Bone marrow (tissue), 2 donors: ENCODE data around the gene PLPPR3.
"Not testable (repeated sequence)": the region's sequence is repeated elsewhere in the genome, so short reads cannot be mapped to it uniquely, and the experiment has no call there.

Experiments used
- DNase-seq, 2 donors: peaks; one replicate each; lab custom pipeline; 2025; lab: John Stamatoyannopoulos, UW

The PLPPR3 gene

GRCh38 chr19:827710-828321, 6.1 kb upstream of the PLPPR3 start, which contains the start of gene AZU1:
TSS of gene AZU1 (plus strand) at chr19:827837. CDS start at chr19:827847, 10 bp downstream.
- DNase-seq = peak in 1 of 2 donors; percentile 32

- no peak for DNase-seq
Observed at GRCh38 chr19:827314-827709, 5.6 kb upstream of the PLPPR3 start.

GRCh38 chr19:825897-826644, 4.3 kb upstream of the PLPPR3 start:
- DNase-seq = no peak

DNA sequence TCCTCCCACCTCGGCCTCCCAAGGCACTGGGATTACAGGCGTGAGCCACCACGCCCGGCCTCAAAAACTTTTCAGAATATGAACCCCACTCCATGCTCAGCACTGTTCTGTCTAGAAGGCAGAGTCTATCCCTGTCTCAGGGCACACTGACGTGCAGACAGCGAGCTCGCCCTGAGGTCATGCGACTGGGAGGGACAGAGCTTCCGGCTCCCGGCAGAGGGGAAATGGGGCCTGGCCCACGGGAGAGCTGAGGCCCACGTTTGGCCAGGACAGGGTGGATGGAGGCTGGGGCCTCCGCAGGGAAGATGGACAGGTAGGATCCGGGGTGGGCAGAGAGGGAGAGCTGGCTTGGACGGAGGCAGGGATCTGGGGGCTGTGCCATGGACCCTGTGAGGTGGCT, 3.1 kb upstream of the PLPPR3 start:
- no peak for DNase-seq

DNA sequence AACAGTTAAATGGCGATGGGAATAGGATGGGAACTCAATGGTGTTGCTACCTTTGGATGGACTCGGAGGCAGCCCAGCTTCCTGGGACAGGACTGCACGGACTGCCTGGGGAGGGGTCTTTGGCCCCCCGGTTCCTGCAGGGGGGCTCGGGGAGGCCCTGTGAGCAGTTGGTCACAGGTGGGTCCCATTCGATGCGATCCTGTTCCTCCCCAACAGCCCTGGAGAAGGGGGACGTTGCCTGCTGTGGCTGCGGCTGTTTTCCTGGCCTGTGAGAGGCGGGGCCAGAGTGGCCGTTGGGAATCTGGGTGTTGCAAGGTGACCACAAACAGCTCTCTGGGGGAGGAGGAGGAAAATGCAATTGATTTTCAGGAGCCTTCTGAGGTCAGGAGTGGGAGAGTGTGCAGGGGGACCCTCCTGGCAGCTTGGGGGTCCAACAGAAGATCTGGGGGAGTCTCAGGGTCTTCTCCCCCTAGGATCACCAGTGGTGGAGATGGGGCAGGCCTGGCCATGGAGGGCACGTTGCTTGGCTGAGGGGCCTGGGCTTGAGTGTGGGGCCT, 1.9 kb upstream of the PLPPR3 start:
- no peak for DNase-seq

DNA sequence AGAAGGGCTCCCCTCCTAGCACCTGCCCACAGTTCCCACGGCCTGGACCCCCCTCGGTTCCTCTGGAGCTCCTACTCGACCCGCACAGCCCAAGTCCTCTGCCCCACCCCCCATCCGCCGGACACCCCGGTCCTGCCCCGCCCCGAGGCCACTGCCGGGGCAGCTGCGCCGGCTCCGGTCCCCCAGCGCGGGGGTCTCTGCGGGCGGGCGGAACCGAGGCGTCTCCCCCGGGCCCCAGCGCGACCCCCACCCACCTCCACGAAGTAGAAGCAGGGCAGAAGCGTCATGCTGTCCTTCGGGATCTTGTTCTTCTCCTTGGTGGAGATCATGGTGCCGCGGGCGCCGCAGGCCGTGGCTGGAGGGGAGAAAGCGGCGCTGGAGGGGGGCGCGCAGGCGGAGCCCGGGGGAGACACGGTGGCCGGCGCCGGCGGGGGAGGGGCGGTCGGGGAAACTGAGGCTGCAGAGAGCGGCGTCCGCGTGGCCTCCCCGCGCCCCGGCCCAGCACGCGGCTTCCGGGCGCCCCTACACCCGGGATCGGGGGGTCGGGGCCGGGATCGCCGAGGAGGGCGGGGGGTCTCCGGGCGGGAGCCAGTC, 427 bp downstream of the PLPPR3 start:
- no peak for DNase-seq

DNA sequence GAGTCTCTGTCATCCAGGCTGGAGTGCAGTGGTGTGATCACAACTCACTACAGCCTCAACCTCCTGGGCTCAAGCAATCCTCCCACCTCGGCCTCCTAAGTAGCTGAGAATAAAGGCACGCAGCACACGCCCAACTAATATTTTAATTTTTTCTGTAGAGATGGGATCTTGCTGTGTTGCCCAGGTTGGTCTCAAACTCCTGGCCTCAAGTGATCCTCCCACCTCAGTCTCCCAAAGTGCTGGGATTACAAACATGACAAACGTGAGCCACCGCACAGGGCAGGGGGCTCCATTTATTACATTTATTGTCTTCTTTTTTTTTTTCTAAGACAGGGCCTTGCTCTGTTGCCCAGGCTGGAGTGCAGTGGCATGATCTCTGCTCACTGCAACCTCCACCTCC, 1.5 kb downstream of the PLPPR3 start:
- not testable (repeated sequence) for DNase-seq

- no peak for DNase-seq
Observed at GRCh38 chr19:816500-816857, 5.3 kb downstream of the PLPPR3 start.

- no peak for DNase-seq
Observed at GRCh38 chr19:815775-816499, 5.8 kb downstream of the PLPPR3 start.

- no peak for DNase-seq
Observed at GRCh38 chr19:815079-815774, 6.5 kb downstream of the PLPPR3 start.

- no peak for DNase-seq
Observed at GRCh38 chr19:814152-815078, 7.3 kb downstream of the PLPPR3 start.

- no peak for DNase-seq
Observed at GRCh38 chr19:813219-814151, 8.3 kb downstream of the PLPPR3 start.

DNA sequence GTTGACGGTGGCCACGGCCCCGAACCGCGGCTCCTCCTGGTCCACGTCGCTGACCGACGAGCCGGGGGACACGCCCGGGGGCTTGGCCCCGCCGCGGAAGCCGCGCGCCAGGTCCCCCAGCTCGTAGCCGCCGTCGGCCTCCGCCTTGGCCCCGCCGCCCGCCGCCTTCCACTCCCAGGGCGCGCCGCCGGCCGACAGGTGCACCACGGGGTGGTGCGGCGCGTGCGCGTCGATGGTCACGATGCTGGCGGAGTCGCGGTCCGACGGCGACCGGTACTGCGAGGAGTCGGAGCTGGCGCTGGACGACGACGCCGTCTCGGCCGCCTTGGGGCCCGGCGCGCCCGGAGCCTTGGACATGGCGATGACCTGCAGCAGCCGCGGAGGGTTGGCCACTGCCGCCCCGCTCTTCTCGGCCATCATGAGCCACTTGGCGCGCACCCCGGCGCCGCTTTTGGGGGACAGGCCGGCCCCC, 9.0 kb downstream of the PLPPR3 start:
- DNase-seq = no peak

GRCh38 chr19:812049-812746, 9.6 kb downstream of the PLPPR3 start:
- DNase-seq = no peak

- DNase-seq = no peak
Observed at GRCh38 chr19:811506-812048, 10.2 kb downstream of the PLPPR3 start.

DNA sequence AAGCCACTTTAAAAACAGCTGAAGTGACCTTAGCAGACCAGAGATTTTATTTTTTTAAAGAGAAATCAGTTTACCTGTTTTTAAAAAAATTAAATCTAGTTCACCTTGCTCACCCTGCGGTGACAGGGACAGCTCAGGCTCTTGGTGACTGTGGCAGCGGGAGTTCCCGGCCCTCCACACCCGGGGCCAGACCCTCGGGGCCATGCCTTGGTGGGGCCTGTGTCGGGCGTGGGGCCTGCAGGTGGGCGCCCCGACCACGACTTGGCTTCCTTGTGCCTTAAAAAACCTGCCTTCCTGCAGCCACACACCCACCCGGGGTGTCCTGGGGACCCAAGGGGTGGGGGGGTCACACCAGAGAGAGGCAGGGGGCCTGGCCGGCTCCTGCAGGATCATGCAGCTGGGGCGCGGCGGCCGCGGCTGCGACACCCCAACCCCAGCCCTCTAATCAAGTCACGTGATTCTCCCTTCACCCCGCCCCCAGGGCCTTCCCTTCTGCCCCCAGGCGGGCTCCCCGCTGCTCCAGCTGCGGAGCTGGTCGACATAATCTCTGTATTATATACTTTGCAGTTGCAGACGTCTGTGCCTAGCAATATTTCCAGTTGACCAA, 10.8 kb downstream of the PLPPR3 start:
- no peak for DNase-seq

GRCh38 chr19:810077-810855, 11.5 kb downstream of the PLPPR3 start:
- DNase-seq = no peak
